Activated effector memory CD4-positive, alpha-beta T cell treated with anti-CD3 and anti-CD28 coated beads, Interleukin-2, amount 50 U/mL, for 16 hours (primary cell): ENCODE results near the gene TAF3.

Source experiments
- DNase-seq: peaks from one replicate; pipeline ENCODE4 v3.0.0-alpha.2; 2020

The TAF3 gene

DNA sequence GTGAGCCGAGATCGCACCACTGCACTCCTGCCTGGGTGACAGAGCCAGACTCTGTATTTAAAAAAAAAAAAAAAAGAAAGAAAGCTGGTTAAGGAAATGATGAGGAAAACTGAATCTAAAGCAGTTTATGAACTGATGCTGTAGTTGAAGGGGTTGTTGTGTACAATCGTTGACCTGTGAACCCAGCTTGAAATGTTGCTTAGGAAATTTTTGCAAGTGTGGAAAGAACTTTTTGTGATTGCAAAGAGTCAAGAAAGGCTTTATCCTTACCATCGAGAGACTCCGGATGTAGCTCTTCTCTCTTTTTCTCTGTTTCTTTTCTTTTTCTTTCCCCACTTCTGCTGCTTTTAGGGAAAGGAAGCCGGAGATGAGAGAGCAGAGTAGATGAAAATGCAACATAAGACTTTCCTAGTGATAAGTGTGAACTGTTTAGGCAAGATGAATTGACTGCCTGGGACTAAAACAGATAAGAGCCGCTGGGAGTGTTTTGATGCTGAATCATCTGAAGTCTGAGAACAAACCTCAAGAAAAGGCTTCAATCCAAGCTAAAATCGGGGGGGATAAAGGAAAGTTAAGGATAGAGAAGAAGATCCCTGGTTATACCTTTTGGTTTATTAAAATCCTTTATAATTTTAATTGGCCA, 69.0 kb downstream of the TAF3 start:
- DNase-seq = no peak

DNA sequence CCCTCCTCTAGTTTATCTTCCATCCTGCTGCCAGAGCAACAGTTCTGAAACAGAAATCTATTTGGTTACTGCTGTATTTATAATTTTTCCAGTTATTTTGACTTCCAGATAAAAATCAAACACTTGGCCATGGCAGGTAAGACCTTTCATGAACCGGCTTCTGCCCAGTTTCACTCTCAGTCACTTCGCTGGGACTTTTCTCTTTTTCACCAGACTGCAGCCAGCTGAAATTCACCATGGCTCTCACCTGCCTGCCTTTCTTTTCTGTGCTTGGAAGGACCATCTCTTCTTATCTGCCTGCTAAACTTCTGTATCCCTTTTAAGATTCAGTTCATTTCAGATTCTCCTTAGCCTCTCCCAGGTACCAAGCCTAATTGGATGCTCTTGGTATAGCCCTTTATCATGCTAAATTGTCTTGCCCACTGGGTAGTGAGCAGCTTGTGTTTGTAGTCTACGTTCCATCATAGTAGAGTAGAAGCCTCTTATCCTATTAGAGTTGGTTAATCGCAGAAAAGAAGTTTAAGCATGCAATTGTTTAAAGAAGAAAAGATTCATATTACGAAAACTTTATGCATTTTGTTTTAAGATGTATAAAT, 71.7 kb downstream of the TAF3 start:
- no peak for DNase-seq

DNA sequence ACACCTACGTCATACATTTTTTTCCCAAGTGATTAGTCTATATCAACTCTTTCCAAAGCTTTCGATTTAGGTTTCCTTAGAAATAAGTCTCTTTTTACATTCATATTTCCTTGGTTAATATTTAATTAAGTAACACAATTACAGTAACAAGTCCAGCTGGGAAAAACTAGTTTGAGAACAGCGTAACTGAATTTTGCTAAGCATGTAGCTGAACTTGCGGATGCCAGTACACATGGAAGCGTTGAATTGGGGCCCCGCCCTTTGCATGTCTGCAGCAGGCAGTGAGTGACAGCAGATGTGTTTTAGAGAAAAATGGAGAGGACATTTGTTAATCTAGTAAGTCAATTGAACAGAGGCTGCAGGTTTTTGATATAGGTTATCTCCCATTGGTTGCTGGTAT, 72.5 kb downstream of the TAF3 start:
- DNase-seq = no peak

DNA sequence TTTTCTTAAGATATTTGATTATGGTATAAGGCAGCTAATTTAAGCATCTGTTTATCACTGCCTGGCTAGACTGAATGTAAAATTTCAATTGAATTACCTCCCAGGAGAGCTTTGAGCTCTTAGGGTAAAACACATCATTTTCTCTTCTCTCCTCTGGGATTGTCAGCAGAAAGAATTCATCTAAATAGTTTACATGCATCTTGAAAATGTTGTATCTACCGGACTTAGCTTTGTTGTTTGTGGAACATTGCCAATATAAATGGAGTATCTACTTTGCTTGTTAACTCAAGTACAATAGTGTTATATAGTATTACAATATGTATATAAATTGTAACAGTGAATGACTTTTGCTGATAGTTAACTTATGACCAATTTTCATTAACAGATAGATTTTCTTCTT, 73.3 kb downstream of the TAF3 start:
- DNase-seq = no peak

DNA sequence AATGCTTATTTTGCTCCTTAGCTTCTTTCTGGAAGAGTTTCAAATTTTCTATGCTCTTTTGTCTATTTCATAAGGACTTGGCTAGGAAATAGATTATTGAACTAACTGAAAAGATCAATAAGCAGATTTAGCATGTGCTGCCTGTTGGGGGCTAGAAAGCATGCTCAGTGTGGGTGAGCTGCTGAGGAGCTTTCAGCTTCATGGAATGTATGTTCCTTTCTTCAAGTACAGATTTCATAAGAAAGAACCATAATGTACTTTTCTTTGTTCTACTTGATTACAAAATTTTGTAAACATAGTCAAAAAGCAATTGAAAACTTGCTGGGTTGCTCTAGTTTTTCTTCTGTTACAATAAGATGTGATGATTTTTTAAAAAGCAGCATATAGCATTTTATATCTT, 73.8 kb downstream of the TAF3 start:
- DNase-seq = no peak

DNA sequence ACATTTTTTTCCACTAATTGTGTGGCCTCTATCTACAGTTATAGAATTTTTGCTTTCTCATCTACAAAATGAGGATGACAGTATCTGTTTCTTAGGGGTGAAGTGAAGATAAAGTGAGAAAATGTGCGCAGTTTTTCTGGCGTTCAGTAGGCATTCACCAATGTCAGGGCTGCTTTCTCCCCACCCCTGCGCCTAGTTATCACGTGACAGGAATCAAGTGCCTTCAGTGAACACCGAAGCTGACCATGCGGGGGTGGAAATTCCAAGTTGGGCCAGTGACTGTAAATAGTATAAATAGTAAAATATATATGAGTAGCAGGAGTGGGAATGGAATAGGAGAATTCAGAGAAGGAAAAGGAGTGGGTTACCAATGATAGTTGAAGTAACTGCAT, 77.4 kb downstream of the TAF3 start:
- no peak for DNase-seq

DNA sequence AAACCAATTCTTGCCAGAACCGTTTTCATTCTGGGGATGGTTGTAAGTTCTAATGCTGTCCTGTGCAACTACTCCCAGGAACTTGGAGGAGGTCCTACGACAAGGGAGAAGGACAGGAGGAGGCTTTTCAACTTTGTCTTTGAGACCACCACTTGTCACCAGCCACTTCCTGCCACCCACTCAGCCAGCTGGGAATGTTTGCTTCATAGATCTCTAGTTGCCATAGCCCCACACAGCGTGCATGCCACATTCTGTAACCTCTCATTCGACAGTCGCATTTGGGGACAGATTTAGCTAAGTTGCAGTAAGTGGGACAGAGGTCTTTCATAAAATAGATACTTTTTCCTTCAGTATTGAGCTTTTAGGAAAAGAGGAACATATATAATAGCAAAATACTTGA, 78.0 kb downstream of the TAF3 start:
- no peak for DNase-seq

DNA sequence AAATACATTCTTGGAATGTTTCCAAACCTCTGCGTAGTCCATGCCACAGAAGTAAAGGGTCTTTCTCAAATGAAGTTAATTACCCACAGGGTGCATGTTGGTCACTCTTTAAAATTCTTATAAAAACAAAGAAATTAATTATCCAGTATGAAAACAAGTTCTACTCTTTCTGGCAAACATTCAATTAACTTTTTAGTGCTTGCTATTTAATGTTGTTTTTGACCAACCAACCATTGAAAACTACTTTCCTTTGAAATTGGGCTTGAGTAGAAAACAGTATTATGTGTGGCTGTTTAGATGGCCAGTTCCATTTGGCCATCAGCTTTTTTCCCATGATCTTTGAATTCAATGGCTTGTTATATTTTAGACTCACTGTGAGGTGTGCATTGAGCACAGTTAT, 83.0 kb downstream of the TAF3 start:
- no peak for DNase-seq

DNA sequence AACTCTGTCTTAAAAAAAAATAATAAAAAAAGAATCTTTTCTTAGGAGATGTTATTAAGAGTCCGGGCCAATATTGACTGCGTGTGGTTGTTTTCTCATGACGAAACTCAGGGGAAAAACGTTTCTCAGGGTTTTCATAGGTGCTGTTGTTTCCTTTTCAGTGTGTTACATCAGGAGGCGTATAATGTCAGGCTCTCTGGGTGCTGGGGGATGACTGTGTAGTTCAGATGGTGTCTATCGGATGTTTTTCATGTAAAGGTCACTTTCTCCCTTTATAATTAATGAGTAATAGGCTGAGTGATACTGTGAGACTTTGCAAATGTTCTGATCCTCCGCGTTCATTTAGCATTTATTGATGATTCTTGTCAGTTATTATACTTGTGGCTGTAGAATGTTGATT, 84.1 kb downstream of the TAF3 start:
- no peak for DNase-seq

DNA sequence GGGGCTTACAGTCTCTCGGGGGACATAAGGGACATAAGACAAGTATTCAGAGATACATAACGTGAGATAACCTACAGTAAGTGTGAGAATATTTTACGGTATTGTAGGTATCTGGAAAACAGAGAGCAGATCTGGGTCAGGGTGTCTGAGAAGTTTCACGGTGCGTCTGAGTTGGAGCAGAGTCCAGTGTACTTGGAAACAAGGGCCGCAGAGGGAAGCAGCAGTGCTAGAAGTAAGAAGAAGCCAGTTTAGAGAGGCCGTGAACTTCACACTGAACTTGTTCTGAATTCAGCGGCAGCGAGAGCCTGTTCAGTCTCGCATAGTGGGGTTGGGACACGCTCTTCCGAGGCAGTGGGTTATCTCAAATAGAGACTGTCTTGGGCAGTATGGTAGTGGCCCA, 85.5 kb downstream of the TAF3 start:
- DNase-seq = no peak

DNA sequence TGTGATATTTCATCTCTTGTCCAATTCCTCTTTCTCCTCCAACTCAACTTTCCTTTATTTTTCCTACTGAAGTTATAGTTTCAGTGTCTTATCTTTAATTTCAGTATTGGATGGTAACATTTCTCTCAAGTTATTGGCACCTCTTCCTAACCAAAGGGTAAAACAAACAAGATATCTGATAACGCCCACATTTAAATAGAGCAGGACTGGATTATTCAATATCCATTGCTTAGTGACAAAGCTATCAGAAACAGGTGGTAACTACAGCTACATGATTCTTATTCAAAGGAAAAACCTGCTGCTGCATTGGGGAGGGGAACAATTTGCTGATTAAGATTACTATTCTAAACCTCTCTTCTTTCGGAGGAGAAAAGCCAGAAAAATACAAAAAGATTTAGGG, 87.8 kb downstream of the TAF3 start:
- DNase-seq = no peak

DNA sequence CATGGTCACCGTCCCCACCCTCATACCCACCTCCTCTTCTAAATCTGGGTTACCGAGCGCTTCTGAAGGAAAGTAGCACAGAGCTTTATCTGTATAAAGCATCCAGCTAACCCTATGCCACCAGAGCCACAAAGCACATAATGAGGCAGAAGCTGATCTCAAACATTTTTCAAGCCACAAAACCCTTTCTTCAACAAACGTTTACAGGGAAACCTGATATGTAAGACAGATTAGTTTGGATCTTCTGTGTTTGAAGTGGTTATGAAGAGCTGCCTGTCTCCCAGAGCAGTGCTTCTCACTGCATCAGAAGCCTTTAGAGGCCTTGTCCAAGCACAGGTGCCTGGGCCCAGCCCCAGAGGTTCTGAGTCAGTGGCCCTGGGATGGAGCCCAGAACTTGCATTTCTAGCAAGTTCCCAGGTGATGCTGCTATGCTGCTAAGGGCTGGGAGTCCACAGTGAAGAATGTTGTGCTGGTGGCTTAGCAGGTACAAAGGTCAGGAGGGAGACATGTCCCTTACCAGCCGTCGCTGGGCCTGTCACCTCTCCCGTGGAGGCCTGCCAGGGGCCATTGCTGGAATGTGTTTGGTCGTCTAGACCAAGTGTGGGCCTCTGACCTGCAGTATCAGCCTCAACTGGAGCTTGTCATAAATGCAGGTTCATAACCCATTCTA, 90.4 kb downstream of the TAF3 start:
- DNase-seq = no peak

DNA sequence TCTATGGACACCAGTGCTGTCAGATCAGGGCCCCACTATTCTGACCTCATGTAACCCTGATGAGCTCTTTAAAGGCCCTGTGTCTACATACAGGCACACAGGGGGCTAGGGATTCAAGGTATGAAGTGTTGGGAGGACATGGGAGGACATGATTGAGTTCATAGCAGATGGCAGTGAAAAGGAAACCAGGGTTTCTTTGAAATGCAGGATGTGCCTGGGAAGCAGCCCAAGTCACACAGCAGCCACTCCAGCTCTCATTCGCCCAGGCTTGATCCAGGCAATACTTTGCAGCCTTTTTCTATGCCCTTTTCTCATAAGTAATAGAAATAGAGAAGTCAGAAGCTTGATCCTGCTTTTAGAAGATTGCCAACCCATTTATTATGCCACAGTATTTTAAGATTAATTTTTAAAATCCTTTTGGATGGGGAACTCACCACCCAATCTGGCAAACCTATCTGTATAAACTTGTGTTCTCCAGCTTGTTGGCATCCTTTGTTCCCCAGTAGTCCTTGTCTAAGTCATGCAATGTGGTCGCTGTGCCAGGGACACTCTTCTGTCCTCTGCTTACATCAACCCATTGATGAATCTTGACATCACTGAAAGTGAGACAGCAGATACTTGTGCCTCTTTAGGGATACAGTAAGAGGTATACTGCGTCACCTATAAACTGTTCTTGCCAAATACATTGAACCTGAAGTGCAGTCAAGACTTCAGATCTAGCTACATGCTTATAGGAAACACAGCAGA, 95.0 kb downstream of the TAF3 start:
- DNase-seq = no peak

DNA sequence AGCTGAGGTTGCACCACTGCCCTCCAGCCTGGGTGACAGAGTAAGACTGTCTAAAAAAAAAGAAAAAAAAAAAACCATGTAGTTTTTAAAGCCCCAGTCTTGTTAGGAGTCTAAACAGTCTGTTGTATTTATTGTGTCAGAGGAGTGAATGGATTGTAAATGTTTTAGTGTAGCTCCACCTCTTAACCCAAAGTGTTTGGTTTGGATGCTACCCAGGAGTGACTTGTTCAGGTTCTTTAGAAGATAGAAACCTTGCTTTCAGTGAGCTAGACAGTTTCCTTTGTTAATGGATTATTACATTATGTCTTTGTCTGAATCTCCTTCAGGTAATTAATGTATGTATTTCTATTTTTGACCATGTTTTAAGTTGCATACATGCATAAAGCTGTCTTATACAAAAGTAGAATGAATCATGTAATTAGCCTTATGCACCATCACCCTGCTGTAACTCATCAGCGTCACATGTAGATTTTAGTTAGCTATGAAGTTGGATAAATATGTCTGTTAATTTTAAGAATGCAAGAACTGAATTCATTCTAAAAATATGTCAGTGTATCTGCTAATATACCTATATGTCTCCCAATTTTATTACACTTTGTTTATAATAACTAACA, 97.7 kb downstream of the TAF3 start:
- DNase-seq = no peak

DNA sequence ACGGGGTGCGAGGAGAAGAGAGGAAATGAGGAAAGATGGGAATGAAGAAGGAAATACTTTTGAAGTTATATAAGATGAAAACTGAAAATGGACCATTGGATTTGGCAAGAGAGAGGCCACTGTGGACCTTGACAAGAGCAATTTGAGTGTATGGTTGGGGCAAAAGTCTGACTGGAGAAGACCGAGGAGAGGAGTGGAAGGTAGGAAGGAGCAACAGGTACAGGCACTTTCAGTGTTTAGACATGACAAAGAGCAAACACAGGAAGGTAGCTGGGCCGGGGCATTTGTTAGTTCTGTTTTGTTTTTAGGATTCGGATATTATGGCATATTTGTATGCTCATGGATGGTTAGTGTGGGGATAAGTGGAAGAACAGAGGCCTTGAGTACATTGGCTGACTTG, 99.4 kb downstream of the TAF3 start:
- DNase-seq = no peak

DNA sequence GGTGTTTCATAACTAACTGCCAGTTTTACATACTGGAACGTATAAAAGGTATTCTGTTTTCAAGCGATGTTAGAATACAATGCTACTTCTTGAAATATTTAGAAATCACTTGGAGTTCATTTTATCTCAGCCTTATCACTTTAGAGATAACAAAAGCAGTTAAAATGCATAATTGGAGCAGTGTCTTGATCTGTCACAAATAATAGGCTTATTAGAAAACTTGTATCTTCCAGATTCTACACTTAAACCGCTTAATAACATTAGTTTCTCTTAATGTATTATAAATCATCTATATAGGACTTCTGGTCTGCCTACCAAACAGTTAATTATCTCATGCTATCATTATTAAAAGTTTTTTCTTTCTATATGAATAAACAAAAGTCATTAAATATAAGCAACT, 104.4 kb downstream of the TAF3 start:
- no peak for DNase-seq

DNA sequence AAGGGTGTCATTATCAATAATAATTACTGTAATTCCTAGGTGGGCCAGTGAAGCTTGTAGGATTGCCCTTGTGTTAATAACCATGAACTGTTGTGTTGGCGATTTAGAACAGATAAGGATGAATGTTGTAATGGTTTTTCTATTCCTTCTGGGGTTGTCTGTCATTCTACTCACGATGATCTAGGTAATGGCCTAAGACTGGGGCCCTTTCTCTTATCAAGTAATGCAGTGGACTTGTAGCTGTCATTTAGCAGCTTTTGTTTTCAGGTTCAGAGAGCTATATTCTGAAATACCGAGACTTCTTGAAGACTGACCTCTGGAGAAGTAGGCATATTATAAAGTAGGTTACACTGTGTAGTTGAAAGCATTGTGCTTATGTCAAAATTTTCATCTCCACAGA, 110.2 kb downstream of the TAF3 start:
- DNase-seq = no peak

DNA sequence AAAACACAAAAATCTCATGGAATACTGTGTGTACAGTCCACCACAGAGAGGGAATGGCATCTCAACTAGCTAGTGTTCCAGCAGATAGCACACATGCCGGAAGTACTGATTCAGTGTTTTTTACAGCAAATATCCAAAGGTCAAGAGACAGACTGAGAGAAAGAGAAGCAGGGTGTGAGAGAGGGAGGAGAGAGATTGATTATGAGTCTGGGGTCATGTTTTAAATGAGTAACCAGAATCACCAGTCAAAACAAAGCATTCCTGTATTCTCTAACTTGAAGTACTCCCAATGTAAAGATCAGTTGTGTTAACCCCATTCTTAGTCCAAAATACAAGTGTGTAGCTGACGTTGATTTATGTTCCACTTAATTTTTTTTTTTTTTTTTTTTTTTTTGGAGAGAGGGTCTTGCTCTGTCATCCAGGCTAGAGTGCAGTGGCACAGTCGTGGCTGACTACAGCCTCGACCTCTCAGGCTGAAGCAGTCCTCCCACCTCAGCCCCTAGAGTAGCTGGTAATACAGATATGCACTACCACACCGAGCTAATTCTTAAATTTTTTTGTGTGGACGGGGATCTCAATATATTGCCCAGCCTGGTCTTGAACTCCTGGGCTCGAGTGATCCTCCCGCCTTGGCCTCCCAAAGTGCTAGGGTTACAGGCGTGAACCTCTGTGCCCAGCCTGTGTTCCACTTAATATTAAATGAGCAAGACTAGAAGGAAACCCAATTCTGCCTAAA, 114.2 kb downstream of the TAF3 start:
- DNase-seq = no peak

DNA sequence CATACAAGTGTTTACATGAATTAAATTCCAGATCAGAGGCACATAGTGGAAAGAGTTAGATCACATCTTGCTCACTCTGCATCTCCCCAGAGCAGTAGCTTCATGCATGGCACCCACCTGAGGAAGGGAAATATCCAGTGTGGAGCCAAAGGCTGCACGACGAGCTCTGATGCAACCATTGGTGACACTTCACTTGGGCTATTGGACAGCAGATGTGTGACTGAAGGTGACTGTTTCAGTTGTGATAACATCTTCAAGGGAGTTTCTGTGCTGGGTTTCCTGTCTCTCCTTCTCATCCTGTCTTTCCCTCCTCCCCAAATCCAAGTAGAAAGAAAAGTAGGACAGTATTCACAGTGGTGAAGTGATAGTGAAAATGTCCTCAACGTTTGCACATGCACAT, 115.0 kb downstream of the TAF3 start:
- no peak for DNase-seq

DNA sequence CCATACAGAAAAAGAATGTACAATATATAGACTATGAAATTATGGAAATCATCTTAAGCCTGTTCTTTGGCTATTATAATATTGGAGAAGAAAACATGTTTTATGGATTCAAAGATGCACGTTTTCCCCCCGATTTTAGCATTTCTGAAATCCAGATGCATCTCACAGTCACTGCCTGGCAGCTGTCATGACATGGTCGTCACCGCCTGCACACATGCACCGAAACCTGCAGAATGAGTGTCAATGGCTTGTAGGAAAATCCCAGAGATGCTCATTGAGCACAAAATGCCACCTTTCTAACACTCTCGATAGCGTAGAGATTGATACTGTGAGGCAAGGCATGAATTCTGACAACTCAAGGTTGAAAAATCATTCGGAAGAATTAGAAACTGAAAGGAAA, 115.5 kb downstream of the TAF3 start:
- no peak for DNase-seq

DNA sequence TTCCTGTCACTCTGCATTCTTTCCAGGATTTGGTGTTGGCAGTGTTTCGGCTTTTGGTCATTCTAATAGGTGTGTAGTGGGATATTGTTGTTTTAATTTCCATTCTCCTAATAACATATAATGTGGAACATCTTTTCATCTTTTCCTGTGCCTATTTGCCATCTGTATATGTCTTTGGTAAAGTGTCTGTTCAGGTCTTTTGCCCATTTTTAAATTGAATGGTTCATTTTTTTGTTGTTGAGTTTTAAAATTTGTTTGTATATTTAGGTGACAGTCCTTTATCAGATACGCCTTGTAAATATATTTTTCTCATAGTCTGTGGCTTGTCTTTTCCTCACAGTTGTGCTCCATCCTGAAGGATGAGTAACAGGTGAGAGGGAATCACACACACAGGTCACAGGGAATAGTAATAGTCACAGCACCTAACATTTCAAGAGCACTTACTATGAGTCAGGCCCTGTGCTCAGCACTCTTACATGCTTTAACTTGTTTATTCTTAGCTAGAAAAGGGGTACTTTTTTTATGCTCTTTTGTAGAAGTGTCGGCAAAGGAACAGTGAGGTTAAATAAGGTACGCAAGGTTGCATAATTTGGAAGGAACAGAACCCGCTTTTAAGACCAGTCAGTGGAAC, 119.1 kb downstream of the TAF3 start:
- no peak for DNase-seq

DNA sequence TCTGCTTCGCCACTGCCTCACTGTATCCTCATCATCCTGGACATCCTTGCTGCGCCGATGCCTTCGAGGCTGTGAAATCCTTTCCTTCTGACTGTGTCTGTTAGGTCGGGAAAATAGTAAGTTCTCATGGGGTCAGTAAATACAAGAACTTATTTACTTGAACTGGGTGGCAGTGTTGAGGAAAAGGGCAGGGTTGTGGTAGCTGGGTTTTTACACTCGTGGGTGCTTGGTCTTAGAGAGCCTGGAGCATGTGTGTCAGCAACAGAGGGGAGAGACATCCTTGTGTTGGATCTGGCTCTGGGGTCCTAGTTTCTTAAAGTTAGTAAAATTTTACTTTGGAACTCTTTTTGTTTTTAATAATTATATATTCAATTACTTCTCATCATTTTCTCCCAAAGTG, 123.3 kb downstream of the TAF3 start:
- no peak for DNase-seq
